HL-60 (cell line): ENCODE data around the gene KRT77.

ENCODE experiments used
- DNase-seq, 2 experiments: peaks; one replicate each; pipeline ENCODE4 v3.0.0-alpha.2; 2010 to 2020; ENCODE audit warnings: low read depth in 1 of 2, low spot score in 1 of 2
- H3K27ac ChIP-seq: fragments of 250-450 bp; sonication (Bioruptor Pico); replicated peaks from 2 replicates; pipeline ENCODE4 v1.5.1; 2020; ENCODE audit warnings: mild to moderate bottlenecking, moderate library complexity
- H3K27me3 ChIP-seq: fragments of 250-450 bp; sonication (Bioruptor Pico); 2 replicates; pipeline ENCODE4 v1.5.1; 2021; ENCODE audit warnings: mild to moderate bottlenecking, moderate library complexity; ENCODE audit not compliant: insufficient read depth, poor library complexity, severe bottlenecking
- H3K4me3 ChIP-seq: replicated peaks from 2 replicates; pipeline ENCODE4 v1.5.1; 2011; ENCODE audit warnings: mild to moderate bottlenecking, control low read depth, low read length; ENCODE audit not compliant: insufficient read depth
- GABPA ChIP-seq: IDR thresholded peaks from 2 replicates; pipeline ENCODE4 v1.6.1; 2012; ENCODE audit warnings: low read depth
- POLR2AphosphoS5 ChIP-seq: IDR thresholded peaks from 2 replicates; pipeline ENCODE4 v1.6.1; 2012; ENCODE audit warnings: low read depth
- SPI1 ChIP-seq: IDR thresholded peaks from 2 replicates; pipeline ENCODE4 v1.6.1; 2012; ENCODE audit warnings: low read depth, mild to moderate bottlenecking, borderline replicate concordance
- TF ChIP-seq, protein P1 (sequence below): IDR thresholded peaks from one replicate; pipeline ENCODE4 v1.5.1; 2011; ENCODE audit warnings: low read length, control low read depth, inconsistent platforms; ENCODE audit not compliant: insufficient read depth
- TF ChIP-seq, protein P2 (sequence below): IDR thresholded peaks from 2 replicates; pipeline ENCODE4 v1.6.1; 2012; ENCODE audit warnings: low read depth; ENCODE audit not compliant: insufficient replicate concordance

KRT77 gene

DNA sequence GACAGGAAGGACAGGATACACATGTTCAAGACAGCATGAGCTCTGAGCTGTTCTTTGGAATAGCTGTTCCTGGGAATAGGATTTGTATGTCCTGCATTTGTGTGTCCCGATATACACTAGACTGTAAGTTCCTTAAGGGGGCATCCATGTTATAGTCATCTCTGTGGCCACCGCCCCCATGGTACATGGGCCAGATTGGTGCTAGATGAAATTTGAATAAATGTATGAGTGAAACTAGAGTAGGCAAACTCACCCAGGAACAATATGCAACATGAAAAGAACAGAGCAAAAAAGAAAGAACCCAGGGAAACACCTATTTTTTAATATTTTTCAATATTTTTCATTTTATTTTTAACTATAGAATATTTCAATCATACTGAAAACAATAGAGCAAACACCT lies 25.1 kb upstream of the KRT77 start:
- TF ChIP-seq GABPA (no peak), SPI1 (no peak), POLR2AphosphoS5 (no peak)
- TF ChIP-seq, protein P1, sequence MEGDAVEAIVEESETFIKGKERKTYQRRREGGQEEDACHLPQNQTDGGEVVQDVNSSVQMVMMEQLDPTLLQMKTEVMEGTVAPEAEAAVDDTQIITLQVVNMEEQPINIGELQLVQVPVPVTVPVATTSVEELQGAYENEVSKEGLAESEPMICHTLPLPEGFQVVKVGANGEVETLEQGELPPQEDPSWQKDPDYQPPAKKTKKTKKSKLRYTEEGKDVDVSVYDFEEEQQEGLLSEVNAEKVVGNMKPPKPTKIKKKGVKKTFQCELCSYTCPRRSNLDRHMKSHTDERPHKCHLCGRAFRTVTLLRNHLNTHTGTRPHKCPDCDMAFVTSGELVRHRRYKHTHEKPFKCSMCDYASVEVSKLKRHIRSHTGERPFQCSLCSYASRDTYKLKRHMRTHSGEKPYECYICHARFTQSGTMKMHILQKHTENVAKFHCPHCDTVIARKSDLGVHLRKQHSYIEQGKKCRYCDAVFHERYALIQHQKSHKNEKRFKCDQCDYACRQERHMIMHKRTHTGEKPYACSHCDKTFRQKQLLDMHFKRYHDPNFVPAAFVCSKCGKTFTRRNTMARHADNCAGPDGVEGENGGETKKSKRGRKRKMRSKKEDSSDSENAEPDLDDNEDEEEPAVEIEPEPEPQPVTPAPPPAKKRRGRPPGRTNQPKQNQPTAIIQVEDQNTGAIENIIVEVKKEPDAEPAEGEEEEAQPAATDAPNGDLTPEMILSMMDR = no peak
- no peak overlapping the region for H3K27ac ChIP-seq
- H3K27me3 ChIP-seq = no peaks in the 10 kb centered on the region
- DNase-seq = no peak
- H3K4me3 ChIP-seq = no peak overlapping the region

DNA sequence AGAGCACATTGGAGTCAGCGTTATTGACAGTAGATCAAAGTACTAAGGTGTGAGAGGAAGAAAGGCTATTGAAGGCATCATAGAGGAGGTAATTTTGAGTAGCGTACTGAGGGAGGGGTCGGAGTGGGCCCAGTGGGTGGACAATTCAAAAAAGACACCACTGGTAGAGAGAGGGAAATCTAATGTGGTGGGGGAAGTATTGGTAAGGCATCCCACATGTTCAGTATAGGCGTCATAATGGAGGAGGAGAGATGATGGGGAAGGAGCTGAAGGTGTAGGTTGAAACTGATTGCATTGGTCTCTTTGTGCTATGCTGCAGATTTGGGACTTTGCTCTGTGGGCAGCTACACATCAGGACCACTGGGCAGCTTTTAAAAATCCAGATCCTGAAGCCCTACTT lies 23.7 kb upstream of the KRT77 start:
- no peak overlapping the region for H3K4me3 ChIP-seq
- no peak for TF ChIP-seq SPI1
- TF ChIP-seq POLR2AphosphoS5 = no peak
- TF ChIP-seq, protein P2, sequence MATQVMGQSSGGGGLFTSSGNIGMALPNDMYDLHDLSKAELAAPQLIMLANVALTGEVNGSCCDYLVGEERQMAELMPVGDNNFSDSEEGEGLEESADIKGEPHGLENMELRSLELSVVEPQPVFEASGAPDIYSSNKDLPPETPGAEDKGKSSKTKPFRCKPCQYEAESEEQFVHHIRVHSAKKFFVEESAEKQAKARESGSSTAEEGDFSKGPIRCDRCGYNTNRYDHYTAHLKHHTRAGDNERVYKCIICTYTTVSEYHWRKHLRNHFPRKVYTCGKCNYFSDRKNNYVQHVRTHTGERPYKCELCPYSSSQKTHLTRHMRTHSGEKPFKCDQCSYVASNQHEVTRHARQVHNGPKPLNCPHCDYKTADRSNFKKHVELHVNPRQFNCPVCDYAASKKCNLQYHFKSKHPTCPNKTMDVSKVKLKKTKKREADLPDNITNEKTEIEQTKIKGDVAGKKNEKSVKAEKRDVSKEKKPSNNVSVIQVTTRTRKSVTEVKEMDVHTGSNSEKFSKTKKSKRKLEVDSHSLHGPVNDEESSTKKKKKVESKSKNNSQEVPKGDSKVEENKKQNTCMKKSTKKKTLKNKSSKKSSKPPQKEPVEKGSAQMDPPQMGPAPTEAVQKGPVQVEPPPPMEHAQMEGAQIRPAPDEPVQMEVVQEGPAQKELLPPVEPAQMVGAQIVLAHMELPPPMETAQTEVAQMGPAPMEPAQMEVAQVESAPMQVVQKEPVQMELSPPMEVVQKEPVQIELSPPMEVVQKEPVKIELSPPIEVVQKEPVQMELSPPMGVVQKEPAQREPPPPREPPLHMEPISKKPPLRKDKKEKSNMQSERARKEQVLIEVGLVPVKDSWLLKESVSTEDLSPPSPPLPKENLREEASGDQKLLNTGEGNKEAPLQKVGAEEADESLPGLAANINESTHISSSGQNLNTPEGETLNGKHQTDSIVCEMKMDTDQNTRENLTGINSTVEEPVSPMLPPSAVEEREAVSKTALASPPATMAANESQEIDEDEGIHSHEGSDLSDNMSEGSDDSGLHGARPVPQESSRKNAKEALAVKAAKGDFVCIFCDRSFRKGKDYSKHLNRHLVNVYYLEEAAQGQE = no peak
- TF ChIP-seq, protein P1 = no peak
- no peak for TF ChIP-seq GABPA
- H3K27me3 ChIP-seq = no peaks in the 10 kb centered on the region
- DNase-seq = no peak
- H3K27ac ChIP-seq = no peak overlapping the region

DNA sequence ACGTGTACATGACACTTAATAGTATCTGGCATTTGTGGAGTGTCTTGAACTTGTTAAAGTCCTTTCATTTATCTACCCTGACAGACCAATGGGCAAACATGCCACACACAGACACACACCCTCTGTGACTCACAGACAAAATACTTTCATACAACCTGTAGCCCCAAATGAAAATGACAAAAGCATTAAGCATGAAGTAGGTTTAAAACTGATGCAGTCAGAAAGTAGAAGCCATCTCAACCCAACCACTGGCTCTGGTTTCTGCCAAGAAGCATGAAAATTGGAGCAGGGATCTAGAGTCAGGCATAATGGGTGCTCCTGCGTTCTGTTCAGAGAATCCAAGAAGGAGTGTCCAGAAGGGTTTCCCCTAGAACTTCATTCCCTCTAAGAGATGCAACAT lies 23.1 kb upstream of the KRT77 start:
- DNase-seq = no peak
- H3K27me3 ChIP-seq = no peaks in the 10 kb centered on the region
- TF ChIP-seq, protein P1 = no peak
- TF ChIP-seq SPI1 = no peak
- no peak for TF ChIP-seq POLR2AphosphoS5
- H3K4me3 ChIP-seq = no peak overlapping the region
- H3K27ac ChIP-seq = no peak overlapping the region

DNA sequence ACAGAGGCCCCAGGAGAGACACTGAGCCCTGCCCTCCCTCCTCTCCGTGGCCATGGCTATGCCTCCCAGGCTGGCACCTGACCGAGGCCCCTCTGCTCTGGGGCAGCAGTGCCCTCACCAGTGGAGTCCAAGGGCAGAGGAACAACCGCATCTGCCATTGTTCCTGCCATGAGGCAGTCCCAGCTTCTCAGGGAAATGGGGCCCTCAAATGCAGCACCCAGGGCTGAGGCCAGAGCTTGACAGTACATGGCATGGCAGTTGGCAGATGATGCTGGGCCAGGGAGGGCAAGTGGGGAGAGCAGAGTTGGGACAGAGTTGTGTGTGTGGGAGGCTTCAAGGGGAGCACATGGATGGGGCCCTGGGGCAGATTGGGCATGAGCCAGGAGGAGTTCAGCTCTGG lies 21.1 kb upstream of the KRT77 start:
- no peak for TF ChIP-seq SPI1
- TF ChIP-seq, protein P2 = no peak
- no peak for TF ChIP-seq POLR2AphosphoS5
- TF ChIP-seq GABPA = no peak
- TF ChIP-seq, protein P1 = no peak
- Histone ChIP-seq H3K4me3 (no peak overlapping the region), H3K27me3 (no peaks in the 10 kb centered on the region), H3K27ac (no peak overlapping the region)
- DNase-seq = no peak
